Stimulated activated CD4-positive, alpha-beta T cell treated with anti-CD3 and anti-CD28 coated beads, Interleukin-4, amount 100 ng/mL, for 1 hour (primary cell): ENCODE measurements around the gene GGA3.
"Not testable (repeated sequence)": the region's sequence is repeated elsewhere in the genome, so short reads cannot be mapped to it uniquely, and the experiment has no call there.

ENCODE experiments used
- DNase-seq: peaks from one replicate; pipeline ENCODE4 v3.0.0-alpha.2; 2020

Gene GGA3

GRCh38 chr17:75271955-75272847 lies 10.8 kb upstream of the GGA3 start:
- no peak for DNase-seq

DNA sequence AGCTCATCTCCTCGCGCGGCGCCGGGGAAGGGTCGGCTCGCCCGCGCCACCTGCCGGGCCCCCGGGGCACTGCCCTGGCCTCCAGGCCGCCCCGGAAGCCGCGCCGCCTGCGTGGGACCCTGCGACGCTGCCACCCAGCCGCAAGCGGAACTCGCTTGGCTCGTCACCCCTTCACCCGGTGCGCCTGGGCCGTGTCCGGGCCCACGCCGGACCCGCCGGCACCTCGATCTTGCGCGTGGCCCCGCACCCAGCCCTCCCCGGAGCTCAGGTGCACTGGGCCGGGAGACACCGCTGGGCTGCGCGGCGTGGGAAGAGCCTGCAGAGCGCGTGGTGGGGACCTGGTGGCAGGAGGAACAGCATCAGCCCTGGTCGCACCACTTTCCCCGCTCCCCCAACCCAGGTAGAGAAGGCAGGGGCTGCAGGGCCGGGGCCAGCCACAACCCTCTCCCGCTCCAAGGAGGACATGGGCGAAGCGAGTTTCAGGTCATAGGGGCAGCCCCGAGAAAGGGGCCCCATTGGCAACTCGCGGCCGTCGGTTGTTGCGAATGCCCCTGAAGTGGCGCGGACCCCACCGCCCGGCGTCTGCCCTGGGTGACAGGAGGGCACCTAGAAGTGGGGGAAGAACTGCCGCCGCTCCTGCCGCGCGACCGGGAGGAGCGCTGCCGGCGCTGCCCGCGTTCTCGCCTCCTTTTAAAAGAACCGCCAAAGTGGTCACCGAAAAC lies 10.0 kb upstream of the GGA3 start:
- peak; percentile 88 for DNase-seq

- no peak for DNase-seq
Observed at GRCh38 chr17:75270966-75271232, 9.5 kb upstream of the GGA3 start, which contains the start of gene MIF4GD. Gene MIF4GD (minus strand): TSS chr17:75271231. CDS start chr17:75270195, 1,036 bp downstream.

DNA sequence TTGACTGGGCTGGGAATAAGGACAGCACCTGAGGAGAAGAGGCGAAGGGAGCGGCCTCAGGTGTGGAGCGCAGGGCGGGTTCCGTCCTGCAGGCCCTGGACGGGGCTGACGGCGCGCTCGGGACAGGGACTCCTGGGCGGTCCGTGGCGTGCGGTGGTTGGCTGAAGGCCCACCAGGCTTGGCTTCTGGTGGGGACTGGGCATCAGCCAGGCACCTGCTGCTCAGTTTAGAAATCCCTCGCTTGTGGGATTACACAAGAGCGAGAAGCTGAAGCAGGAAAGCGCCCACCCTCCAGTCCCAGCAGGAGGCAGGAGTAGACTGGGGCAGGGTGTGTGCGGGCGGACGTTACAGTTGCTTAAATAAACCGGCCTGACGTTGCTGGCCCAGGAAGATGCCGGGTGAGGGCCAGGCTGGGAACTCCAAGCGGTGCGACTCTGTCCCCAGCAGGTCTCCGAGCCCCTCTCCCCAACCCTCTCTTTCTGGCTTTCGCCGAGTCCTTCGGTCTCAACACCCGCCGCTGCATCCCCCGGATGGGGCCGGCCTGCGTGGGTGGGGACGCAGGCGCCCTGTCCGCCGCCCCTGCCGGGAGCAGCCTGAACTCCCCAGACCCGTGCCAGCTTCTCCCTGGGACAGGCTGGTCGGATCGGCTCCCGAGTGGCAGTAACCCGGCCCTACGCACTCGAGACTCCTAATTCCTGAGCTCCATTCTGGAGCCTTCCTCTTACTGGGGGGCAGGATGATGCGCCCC lies 9.0 kb upstream of the GGA3 start:
- DNase-seq = peak; percentile 53

DNA sequence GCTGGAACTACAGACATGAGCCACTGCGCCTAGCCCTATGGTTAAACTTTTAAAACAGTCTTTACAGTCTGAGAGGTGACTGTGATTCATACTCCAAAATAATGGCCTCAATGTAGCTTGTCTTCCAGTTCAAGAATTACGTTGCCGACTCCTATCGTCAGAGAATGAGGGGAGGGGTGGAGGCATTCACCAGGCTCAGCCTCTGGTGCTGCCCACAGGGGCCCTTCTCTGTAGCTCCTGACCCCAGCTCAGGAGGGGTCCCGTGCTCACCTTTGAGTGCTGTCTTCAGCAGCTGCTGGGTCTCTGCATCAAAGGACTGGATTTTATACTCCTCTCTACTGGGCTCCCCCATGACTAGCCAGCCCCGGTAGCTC lies 8.4 kb upstream of the GGA3 start:
- no peak for DNase-seq

DNA sequence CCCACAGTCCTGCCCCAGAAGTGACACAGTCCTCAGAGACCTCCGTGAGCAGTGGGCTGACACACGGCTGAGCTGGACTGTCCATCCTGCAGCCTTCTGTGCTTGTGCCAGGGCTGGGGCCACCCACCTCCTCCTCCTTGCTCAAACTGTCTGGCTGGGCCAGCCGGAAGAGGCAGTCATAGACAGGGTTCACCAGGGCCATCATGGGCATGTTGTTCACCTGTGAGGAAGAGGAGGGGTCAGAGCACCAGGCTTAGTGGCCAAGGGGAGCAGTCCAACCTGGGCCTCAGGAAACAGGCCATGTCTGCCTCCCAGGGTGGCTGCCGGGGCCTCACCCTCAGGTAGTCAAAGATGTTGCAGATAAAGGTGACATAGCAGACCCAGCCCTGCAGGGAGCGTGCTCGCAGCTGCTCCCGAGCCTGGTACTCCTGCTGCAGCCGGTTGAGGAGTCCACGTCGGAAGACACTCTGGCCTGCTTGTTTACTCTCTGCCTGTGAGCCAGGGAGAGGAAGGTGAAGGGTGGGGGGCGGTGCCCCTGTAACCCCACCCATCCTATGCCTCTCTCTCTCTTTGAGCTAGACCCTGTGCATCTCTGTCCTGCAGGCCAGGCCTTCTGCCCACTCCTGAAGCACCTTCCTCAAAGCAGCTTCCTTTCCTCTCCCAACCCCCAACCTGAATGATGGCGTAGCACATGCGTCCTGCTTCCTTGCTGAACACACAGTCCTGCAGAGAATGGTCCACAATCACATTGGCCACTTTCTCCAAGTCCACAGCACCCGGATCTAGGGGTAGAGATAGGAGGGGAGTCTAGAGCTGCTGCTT lies 6.2 kb upstream of the GGA3 start:
- DNase-seq = no peak

- DNase-seq = no peak
Observed at GRCh38 chr17:75267153-75267410, 5.7 kb upstream of the GGA3 start.

- no peak for DNase-seq
Observed at GRCh38 chr17:75266316-75267152, 5.1 kb upstream of the GGA3 start.

DNA sequence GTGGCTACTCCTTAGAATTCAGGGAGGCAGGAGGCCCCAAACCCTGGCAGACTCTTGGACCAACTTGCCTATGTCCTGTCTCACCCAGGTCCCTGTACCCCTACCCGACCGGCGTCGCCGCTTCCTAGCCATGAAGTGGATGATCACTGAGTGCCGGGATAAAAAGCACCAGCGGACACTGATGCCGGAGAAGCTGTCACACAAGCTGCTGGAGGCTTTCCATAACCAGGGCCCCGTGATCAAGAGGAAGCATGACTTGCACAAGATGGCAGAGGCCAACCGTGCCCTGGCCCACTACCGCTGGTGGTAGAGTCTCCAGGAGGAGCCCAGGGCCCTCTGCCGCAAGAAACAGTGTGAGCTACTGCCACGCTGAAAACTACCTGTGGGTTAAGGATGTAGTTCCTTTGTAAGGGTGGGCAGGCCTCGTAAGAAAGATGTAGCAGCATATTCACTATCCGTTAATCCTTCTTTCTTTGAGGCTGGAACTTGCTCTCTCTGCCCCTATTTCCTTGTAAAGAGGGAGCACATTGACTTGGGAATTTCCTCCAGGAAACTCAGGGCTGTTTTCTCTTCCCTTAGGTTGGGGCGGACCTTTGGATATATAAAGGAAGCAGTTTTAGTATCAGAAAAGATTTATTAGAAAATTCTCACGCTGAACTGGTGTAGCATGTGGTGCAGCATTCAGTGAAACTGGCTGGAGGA lies 4.4 kb upstream of the GGA3 start:
- no peak for DNase-seq

GRCh38 chr17:75263055-75263454 lies 1.6 kb upstream of the GGA3 start:
- DNase-seq = no peak

GRCh38 chr17:75262112-75262606 lies 753 bp upstream of the GGA3 start:
- DNase-seq = no peak

- DNase-seq = peak; percentile 55
Observed at GRCh38 chr17:75260641-75261335, 618 bp downstream of the GGA3 start.

DNA sequence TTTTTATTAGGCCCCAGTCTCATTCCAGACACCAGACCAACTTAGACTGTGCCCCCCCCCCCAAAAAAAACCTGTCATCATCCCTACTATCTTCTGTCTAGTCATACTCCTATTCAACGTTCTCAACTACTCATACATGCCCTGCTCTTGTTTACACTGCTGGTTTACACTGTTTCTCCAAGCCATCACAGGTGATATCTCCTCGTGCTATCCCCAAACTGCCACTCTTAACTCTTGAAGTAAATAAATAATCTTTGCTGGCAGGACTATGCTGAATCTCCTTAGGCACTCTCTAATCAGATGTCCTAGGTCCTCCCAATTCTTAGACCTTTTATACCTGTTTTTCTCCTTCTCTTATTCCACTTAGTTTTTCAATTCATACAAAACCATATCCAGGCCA lies 4.2 kb downstream of the GGA3 start:
- not testable (repeated sequence) for DNase-seq

DNA sequence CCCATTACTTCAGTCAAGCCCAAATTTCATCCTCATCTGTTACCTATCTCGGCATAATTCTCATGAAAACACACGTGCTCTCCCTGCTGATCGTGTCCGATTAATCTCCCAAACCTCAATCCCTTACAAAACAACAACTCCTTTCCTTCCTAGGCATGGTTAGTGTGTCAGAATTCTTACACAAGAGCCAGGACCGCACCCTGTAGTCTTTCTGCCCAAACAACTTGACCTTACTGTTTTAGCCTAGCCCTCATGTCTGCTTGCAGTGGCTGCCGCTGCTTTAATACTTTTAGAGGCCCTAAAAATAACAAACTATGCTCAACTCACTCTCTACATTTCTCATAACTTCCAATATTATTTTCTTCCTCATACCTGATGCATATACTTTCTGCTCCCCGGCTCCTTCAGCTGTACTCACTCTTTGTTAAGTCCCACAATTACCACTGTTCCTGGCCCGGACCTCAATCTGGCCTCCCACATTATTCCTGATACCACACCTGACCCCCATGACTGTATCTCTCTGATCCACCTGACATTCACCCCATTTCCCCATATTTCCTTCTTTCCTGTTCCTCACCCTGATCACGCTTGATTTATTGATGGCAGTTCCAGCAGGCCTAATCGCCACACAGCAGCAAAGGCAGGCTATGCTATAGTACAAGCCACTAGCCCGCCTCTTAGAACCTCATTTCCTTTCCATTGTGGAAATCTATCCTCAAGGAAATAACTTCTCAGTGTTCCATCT lies 5.3 kb downstream of the GGA3 start:
- not testable (repeated sequence) for DNase-seq

DNA sequence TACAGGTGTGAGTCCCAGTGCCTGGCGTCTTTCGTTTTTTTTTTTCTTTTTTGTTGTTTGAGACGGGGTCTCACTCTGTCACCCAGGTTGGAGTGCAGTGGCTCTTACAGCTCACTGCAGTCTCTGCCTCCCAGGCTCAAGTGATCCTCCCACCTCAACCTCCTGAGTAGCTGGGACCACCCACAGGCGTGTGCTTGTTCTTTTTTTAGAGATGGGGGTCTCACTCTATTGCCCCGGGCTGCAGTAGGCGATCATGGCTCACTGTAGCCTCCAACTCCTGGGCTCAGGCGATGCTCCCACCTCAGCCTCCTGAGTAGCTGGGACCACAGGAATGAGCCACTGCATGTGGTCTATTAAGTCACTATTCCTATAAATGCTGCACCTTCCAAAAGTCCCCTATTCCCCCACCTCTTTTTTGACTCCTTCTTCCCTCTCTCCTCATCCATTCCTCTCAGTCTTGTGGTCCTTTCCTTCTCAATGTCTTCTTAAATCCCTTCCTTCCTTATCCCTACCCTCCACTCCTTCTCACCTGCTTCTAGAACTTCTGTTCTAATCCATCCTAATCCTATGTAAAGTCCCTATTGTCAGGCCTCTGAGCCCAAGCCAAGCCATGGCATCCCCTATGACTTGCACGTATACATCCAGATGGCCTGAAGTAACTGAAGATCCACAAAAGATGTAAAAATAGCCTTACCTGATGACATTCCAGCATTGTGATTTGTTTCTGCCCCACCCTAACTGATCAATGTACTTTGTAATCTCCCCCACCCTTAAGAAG lies 9.2 kb downstream of the GGA3 start:
- DNase-seq = no peak

- DNase-seq = peak; percentile 81
Observed at GRCh38 chr17:75250009-75250471, 11.4 kb downstream of the GGA3 start.

GRCh38 chr17:75249564-75249963 lies 11.8 kb downstream of the GGA3 start:
- no peak for DNase-seq

DNA sequence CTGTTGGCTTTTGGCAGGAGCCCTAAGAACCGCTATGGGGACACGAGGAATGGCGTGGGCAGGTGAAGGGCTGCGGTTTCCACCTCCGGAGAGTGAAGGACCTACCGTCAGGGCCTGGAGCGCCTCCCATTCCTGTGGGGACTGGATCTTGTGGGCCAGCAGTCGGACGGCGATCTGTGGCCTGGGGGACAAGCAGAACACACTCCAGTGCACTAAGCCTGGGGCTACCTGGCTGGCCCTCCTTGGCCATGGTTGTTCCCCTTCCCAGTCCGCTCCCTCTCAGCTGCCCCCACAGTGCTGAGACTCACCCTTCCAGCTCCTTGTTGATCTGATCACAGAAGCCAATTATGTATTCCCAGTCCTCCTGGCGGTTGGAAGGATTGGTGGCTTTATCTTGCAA lies 15.0 kb downstream of the GGA3 start:
- DNase-seq = no peak

DNA sequence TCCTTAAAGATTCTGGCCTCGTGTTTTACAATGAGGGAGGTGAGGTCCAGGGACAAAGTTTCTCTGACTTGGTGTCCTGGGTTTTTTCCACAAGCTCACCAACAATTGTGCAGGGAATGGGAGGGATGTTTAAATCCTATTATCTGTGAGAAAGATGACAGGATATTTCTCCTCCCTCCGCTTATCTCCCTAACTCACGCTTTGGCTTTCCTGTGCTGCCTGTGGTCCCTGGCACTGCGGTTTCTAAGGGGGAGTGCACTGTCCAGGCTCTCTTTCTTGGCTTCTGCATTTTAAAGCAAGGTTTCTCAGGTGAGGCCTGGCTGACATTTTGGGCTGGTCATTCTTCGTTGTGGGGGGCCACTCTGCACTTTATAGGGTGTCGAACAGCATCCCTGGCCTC lies 16.4 kb downstream of the GGA3 start:
- DNase-seq = no peak
